Spleen (tissue), 11 donors: ENCODE measurements around the gene CSNK1E. TPM values are rescaled to one million over a fixed set of nuclear protein-coding genes. Genes with fewer than 3 reads are reported as not detected.

Source experiments
- DNase-seq: peaks from one replicate; pipeline ENCODE4 v3.0.0-alpha.2; 2020
- H3K27ac ChIP-seq, 8 donors: fragments of 200-600 bp; sonication (generic) in 7 of 8; 1 replicate in 4 of 8; 2 replicates in 4 of 8; pipeline versions ENCODE4 v1.5.0 to v1.8.0; 2016 to 2021; ENCODE audit warnings: inconsistent platforms in 4 of 8, mild to moderate bottlenecking in 4 of 8, moderate library complexity in 1 of 8
- H3K27me3 ChIP-seq, 7 donors: fragments of 200-600 bp; sonication (generic) in 6 of 7; replicated peaks in 1 of 7; 1 replicate in 4 of 7; 2 replicates in 3 of 7; pipeline versions ENCODE4 v1.5.0 to v1.8.0; 2016 to 2021; ENCODE audit warnings: inconsistent platforms in 3 of 7, mild to moderate bottlenecking in 1 of 7
- H3K36me3 ChIP-seq, 6 donors: fragments of 200-600 bp; sonication (generic) in 5 of 6; 1 replicate in 4 of 6; 2 replicates in 2 of 6; pipeline versions ENCODE4 v1.5.0 to v1.8.0; 2016 to 2021; ENCODE audit warnings: inconsistent platforms in 2 of 6
- H3K4me1 ChIP-seq, 6 donors: fragments of 200-600 bp; sonication (generic) in 5 of 6; 1 replicate in 3 of 6; 2 replicates in 3 of 6; pipeline versions ENCODE4 v1.5.0 to v1.8.0; 2016 to 2021; ENCODE audit warnings: inconsistent platforms in 3 of 6
- H3K4me3 ChIP-seq, 8 donors: fragments of 200-600 bp; sonication (generic) in 7 of 8; 1 replicate in 4 of 8; 2 replicates in 4 of 8; pipeline versions ENCODE4 v1.5.0 to v1.8.0; 2016 to 2021; ENCODE audit warnings: inconsistent platforms in 4 of 8, mild to moderate bottlenecking in 4 of 8, moderate library complexity in 2 of 8
- H3K9me3 ChIP-seq, 8 donors: fragments of 200-600 bp; sonication (generic) in 7 of 8; 1 replicate in 4 of 8; 2 replicates in 4 of 8; pipeline versions ENCODE4 v1.5.0 to v1.8.0; 2016 to 2021; ENCODE audit warnings: inconsistent platforms in 4 of 8
- POLR2A ChIP-seq, 3 donors: fragments of 450-650 bp; IDR thresholded peaks; one replicate each; pipeline ENCODE4 v1.5.1; 2017; ENCODE audit warnings: antibody characterized with exemption in 3 of 3, mild to moderate bottlenecking in 1 of 3
- POLR2AphosphoS5 ChIP-seq, 3 donors: sonication (generic); formaldehyde crosslinking; IDR thresholded peaks; one replicate each; pipeline ENCODE4 v1.5.1; 2017; ENCODE audit warnings: antibody characterized with exemption in 3 of 3
- WGBS, 5 donors: extraction: QIAGEN DNeasy Blood & Tissue Kit in 3 of 5; methylation state at CpG; one replicate each; pipeline versions ENCODE4 v1.1.5 to v1.1.7; 2013 to 2018; 5-methylcytosine and 5-hydroxymethylcytosine counted together
- intact Hi-C: fragments of 100-400 bp; cut with DNase I; formaldehyde crosslinking; loops from one replicate; pipeline ENCODE4 v1.15.0; 2023; ENCODE audit warnings: low total_unique reads
- polyA plus RNA-seq, 3 donors: library from polyadenylated mRNA; stranded (reverse); fragments of 200-250 nt; gene quantifications; one replicate each; pipeline ENCODE4 v1.2.1, GENCODE V29; 2013
- small RNA-seq, 4 donors: library from RNA; depleted of rRNA; stranded (forward); fragments of <200 nt; gene quantifications; one replicate each; pipeline ENCODE3, GENCODE V24; 2016
- total RNA-seq, 7 donors: library from RNA; depleted of rRNA in 3 of 7; stranded (reverse); fragments of >200 nt in 3 of 7; fragmentation: NEBNext Ultra II Directional in 4 of 7; extraction: Animal tissue kit (Norgen Biotek cat#: 25700) in 4 of 7; gene quantifications; one replicate each; pipeline versions ENCODE4 v1.1.0 to v1.2.1, GENCODE V29; 2016 to 2021
- TF ChIP-seq, protein P1 (sequence below), 11 experiments: fragments of 200-600 bp in 7 of 11; fragments of 450-650 bp in 4 of 11; sonication (generic) in 4 of 11; IDR thresholded peaks in 8 of 11; conservative IDR thresholded peaks in 3 of 11; 1 replicate in 7 of 11; 2 replicates in 4 of 11; pipeline versions ENCODE4 v1.4.0 to v1.8.0; 2016 to 2021; ENCODE audit warnings: antibody characterized with exemption in 11 of 11, inconsistent platforms in 4 of 11, mild to moderate bottlenecking in 1 of 11
- donor health status: healthy with polysubstance abuse.
- donor health status: DM: no; HTN: no; CAD: no; lungs with moderate emphysema.
- donor health status: DM: no; HTN: no; CAD: no.
- donor health status: Bipolar disorder and iron deficiency.
- donor health status: healthy.
- donor health status: DM: no; HTN: no; CAD: no.
- donor health status: DM: yes; HTN: yes; CAD: no.

CSNK1E gene
- total and polyA plus RNA-seq, 10 donors = 32.8 to 157 (median 103) TPM

DNA sequence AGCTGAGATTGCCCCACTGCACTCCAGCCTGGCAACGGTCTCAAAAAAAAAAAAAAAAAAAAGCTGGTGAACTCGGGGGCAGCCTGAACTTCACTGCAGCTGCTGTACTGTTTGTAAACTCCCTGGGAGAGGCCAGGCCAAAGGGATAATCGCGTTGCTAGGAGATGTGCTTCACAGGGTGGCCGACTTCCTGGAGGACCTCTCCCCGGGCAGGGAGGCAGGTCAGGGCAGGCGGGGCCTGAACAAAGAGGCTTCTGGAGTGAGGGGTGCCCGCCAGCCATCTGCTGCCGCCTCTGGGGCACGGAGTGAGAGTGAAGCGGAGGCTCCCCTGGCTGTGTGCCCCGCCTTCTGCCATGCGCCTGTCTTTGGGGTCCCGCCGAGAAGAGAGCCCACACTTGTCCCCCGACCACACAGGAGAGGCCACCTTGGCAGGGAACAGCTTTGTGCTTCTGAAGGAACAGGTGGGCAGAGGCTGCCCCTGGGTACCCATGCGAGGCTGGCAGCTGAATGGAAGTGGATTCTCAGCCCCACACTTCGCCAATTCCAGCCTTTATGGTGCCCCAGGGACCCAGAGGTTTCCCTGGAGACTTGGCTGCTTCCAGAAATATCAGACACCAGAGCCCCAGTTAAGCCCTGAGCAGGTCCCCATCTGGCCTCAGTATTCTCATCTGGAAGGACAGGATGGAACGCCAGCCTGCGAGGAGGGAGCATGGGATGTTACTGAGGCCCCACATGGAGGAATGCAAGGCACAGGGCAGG, 74.0 kb downstream of the CSNK1E start:
- peak overlapping the region in 5 of 8 donors; percentile 32 to 67 (median 50) for H3K27ac ChIP-seq
- H3K4me3 ChIP-seq = no peak overlapping the region
- DNase-seq = no peak
- intact Hi-C loops = no loop called here
- TF ChIP-seq POLR2AphosphoS5 (IDR thresholded peaks at IDR 0.05) = peak; percentile 34 to 52 (median 39)
- TF ChIP-seq POLR2A (IDR thresholded peaks at IDR 0.05) = no peak
- TF ChIP-seq, protein P1, sequence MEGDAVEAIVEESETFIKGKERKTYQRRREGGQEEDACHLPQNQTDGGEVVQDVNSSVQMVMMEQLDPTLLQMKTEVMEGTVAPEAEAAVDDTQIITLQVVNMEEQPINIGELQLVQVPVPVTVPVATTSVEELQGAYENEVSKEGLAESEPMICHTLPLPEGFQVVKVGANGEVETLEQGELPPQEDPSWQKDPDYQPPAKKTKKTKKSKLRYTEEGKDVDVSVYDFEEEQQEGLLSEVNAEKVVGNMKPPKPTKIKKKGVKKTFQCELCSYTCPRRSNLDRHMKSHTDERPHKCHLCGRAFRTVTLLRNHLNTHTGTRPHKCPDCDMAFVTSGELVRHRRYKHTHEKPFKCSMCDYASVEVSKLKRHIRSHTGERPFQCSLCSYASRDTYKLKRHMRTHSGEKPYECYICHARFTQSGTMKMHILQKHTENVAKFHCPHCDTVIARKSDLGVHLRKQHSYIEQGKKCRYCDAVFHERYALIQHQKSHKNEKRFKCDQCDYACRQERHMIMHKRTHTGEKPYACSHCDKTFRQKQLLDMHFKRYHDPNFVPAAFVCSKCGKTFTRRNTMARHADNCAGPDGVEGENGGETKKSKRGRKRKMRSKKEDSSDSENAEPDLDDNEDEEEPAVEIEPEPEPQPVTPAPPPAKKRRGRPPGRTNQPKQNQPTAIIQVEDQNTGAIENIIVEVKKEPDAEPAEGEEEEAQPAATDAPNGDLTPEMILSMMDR (IDR thresholded peaks at IDR 0.05 in 8 of 11, conservative IDR thresholded peaks at IDR 0.05 in 3 of 11) = no peak
- peaks cover 0 to 41% (median 17%) of the 10 kb centered on the region in 6 donors for H3K4me1 ChIP-seq
- H3K9me3 ChIP-seq = no peaks in the 10 kb centered on the region
- H3K36me3 ChIP-seq = peaks cover 0 to 83% (median 35%) of the 10 kb centered on the region in 6 donors
- no peaks in the 10 kb centered on the region for H3K27me3 ChIP-seq
- 64 to 83% (median 80%) methylated on average over 18 to 20 of the region's 20 CpGs for WGBS, 5 donors

DNA sequence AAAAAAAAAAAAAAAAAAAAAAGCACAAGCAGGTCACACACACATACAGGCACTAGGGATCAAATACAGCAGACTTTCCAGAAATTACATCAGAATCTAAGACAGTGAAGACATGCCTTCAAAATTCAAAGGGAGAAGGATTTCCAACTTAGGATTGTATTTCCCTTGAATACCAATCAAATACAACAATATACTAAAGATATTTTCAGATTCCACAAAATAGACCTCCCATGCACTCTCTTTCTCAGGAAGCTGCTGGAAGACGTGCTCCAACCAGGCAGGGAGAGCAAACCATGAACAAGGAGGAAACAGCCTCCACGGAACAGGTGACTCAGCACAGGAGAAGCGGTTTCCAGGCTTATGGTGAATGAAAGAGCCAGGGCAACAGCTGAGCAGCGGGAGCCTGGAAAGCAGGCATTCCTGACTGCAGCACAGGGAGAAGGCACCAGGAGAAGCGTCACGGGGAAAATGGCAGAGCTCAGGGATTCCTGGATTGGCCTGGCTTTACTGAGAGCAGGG, 76.4 kb downstream of the CSNK1E start:
- Histone ChIP-seq H3K27me3 (no peaks in the 10 kb centered on the region), H3K4me3 (no peak overlapping the region), H3K27ac (no peak overlapping the region), H3K9me3 (no peaks in the 10 kb centered on the region), H3K36me3 (peaks cover 0 to 83% (median 24%) of the 10 kb centered on the region in 6 donors), H3K4me1 (peaks cover 0 to 45% (median 17%) of the 10 kb centered on the region in 6 donors)
- intact Hi-C loops = no loop called here
- WGBS, 5 donors = 63 to 85% (median 72%) methylated on average over 6 of the region's 6 CpGs
- TF ChIP-seq POLR2A (IDR thresholded peaks at IDR 0.05) (no peak), POLR2AphosphoS5 (IDR thresholded peaks at IDR 0.05) (no peak)
- TF ChIP-seq, protein P1 (IDR thresholded peaks at IDR 0.05 in 8 of 11, conservative IDR thresholded peaks at IDR 0.05 in 3 of 11) = no peak
- DNase-seq = no peak

Small RNA genes lying within 50 kb of the gene (small RNA-seq; reads per million reads assigned to genes)
- 0 reads per million in 4 donors for gene RF00017

Other genes starting within 250 kb of the CSNK1E start
- under 1 TPM in 3 of 7 donors, not detected in 4; 0.30 to 0.77 (median 0.60) TPM for gene SLC16A8, start 233.2 kb downstream of the CSNK1E start, total RNA-seq
- 1 to 10 TPM in 1 of 3 donors, under 1 TPM in 2; 0.22 to 1.2 (median 0.97) TPM for gene SLC16A8, start 233.2 kb downstream of the CSNK1E start, polyA plus RNA-seq
- 1 to 10 TPM in 3 of 7 donors, under 1 TPM in 4; 0.37 to 3.0 (median 0.92) TPM for gene BAIAP2L2, start 206.7 kb downstream of the CSNK1E start, total RNA-seq
- gene BAIAP2L2, start 206.7 kb downstream of the CSNK1E start, polyA plus RNA-seq = 1 to 10 TPM in 1 of 3 donors, under 1 TPM in 2; 0.77 to 1.9 (median 0.90) TPM
- 10 to 100 TPM; 33.8 to 60.9 (median 56.4) TPM for gene PLA2G6, start 135.6 kb downstream of the CSNK1E start, total RNA-seq
- 10 to 100 TPM; 18.1 to 39.6 (median 27.0) TPM for gene PLA2G6, start 135.6 kb downstream of the CSNK1E start, polyA plus RNA-seq
- gene MAFF, start 115.4 kb downstream of the CSNK1E start, total RNA-seq = 10 to 100 TPM in 3 of 7 donors, 1 to 10 TPM in 4; 6.7 to 32.4 (median 9.0) TPM
- gene MAFF, start 115.4 kb downstream of the CSNK1E start, polyA plus RNA-seq = 10 to 100 TPM in 1 of 3 donors, 1 to 10 TPM in 2; 2.1 to 11.5 (median 3.7) TPM
- 100 to 1,000 TPM in 1 of 7 donors, 10 to 100 TPM in 6; 37.1 to 105 (median 65.6) TPM for gene TMEM184B, start 44.4 kb downstream of the CSNK1E start, total RNA-seq
- 10 to 100 TPM in 1 of 3 donors, 1 to 10 TPM in 2; 5.0 to 18.3 (median 7.9) TPM for gene TMEM184B, start 44.4 kb downstream of the CSNK1E start, polyA plus RNA-seq
- gene KCNJ4, start 137.8 kb upstream of the CSNK1E start, total RNA-seq = not detected
- gene KCNJ4, start 137.8 kb upstream of the CSNK1E start, polyA plus RNA-seq = not detected
- 1 to 10 TPM; 1.5 to 4.9 (median 3.1) TPM for gene KDELR3, start 150.7 kb upstream of the CSNK1E start, total RNA-seq
- 1 to 10 TPM in 2 of 3 donors, under 1 TPM in 1; 1.00 to 3.1 (median 1.2) TPM for gene KDELR3, start 150.7 kb upstream of the CSNK1E start, polyA plus RNA-seq
- gene DDX17, start 188.9 kb upstream of the CSNK1E start, total RNA-seq = 100 to 1,000 TPM; 579 to 818 (median 658) TPM
- gene DDX17, start 188.9 kb upstream of the CSNK1E start, polyA plus RNA-seq = 100 to 1,000 TPM; 150 to 224 (median 204) TPM